PC-3 (cell line): ENCODE data around the gene AVPI1.

ENCODE experiments used
- CTCF ChIP-seq: fragments of 300-600 bp; sonication (generic); conservative IDR thresholded peaks from 2 replicates; pipeline ENCODE4 v1.5.1; 2017; ENCODE audit warnings: antibody characterized with exemption, low read depth, mild to moderate bottlenecking, low read length
- EZH2phosphoT487 ChIP-seq: fragments of 300-600 bp; sonication (generic); IDR thresholded peaks from 2 replicates; pipeline ENCODE4 v1.6.1; 2018; ENCODE audit warnings: mild to moderate bottlenecking, antibody characterized with exemption, low read length, borderline replicate concordance

GRCh38 chr10:97675222-97675621 is 11.8 kb downstream of the AVPI1 start:
- TF ChIP-seq CTCF (no peak), EZH2phosphoT487 (no peak)
